BE2C (cell line): ENCODE results near the gene TRNP1.

Experiments used
- DNase-seq: peaks from one replicate; pipeline ENCODE4 v3.0.0-alpha.2; 2020
- H3K27me3 ChIP-seq: fragments of 250-450 bp; sonication (Bioruptor Pico); 2 replicates; pipeline ENCODE4 v1.5.1; 2020; ENCODE audit warnings: mild to moderate bottlenecking
- H3K36me3 ChIP-seq: fragments of 250-450 bp; sonication (Bioruptor Pico); 2 replicates; pipeline ENCODE4 v1.5.1; 2020; ENCODE audit warnings: mild to moderate bottlenecking
- H3K4me1 ChIP-seq: fragments of 250-450 bp; sonication (Bioruptor Pico); 2 replicates; pipeline ENCODE4 v1.5.1; 2020
- H3K4me3 ChIP-seq: 2 replicates; pipeline ENCODE4 v1.5.1; 2011; ENCODE audit warnings: low read depth, low read length
- H3K9me3 ChIP-seq: fragments of 250-450 bp; sonication (Bioruptor Pico); 2 replicates; pipeline ENCODE4 v1.5.1; 2020
- TF ChIP-seq, protein P1 (sequence below): IDR thresholded peaks from 2 replicates; pipeline ENCODE4 v1.5.1; 2012; ENCODE audit warnings: mild to moderate bottlenecking, low read depth, low read length

Gene TRNP1

DNA sequence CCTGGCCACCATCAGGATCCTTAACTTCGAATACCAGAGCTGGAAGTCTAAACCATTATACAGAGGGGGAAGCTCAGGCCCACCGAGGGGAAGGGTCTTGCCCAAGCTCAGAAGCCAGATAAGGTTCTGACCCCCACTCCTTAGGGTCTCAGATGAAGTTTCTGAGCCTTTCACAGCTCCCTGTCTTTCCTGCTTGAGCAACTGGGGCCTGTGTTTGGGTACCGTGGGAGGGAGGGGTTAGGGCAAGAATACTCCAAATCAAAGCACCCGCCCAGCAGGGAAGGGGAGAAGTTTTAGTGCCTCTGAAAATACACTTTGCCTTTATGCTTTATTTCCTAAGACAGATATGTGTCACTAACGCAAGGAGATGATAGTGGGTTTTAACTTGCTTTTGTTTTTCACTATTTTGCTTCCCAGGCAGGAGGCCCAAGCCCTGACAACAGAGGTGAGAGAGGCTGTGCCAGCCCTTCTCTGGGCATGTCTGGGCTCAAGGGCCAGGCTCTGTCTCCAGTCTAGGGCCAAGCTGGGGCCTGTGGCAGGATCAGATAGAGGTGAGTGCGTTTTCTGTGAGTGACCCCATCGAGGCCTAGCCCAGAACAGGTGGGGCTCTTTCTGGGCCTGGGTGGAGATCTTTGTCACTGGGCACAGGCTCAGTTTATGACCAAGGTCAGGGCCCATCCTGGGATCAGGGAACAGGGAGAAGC, 39.7 kb downstream of the TRNP1 start:
- no peaks in the 10 kb centered on the region for H3K9me3 ChIP-seq
- no peaks in the 10 kb centered on the region for H3K4me1 ChIP-seq
- TF ChIP-seq, protein P1, sequence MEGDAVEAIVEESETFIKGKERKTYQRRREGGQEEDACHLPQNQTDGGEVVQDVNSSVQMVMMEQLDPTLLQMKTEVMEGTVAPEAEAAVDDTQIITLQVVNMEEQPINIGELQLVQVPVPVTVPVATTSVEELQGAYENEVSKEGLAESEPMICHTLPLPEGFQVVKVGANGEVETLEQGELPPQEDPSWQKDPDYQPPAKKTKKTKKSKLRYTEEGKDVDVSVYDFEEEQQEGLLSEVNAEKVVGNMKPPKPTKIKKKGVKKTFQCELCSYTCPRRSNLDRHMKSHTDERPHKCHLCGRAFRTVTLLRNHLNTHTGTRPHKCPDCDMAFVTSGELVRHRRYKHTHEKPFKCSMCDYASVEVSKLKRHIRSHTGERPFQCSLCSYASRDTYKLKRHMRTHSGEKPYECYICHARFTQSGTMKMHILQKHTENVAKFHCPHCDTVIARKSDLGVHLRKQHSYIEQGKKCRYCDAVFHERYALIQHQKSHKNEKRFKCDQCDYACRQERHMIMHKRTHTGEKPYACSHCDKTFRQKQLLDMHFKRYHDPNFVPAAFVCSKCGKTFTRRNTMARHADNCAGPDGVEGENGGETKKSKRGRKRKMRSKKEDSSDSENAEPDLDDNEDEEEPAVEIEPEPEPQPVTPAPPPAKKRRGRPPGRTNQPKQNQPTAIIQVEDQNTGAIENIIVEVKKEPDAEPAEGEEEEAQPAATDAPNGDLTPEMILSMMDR = no peak
- no peak overlapping the region for H3K4me3 ChIP-seq
- no peak for DNase-seq
- no peaks in the 10 kb centered on the region for H3K27me3 ChIP-seq
- no peaks in the 10 kb centered on the region for H3K36me3 ChIP-seq

DNA sequence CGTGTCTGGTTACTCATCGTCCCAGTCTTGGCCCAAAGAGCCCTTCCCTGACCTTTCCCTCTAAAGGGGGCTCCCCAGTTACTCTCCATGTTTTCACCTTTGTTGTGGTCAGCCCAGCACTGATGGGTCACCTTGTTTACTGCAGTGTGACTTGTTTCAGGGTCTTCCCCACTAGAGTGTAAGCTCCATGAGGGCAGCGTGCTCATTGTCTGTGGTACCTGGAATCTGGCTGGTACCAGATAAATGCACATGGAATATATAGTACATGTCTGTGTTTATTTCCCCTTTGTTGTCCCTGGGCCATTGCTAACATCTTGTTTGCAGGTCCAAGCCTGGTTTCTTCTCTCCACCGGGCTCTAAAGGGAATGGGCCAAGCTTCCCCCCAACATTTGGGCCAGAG, 41.9 kb downstream of the TRNP1 start:
- no peaks in the 10 kb centered on the region for H3K4me1 ChIP-seq
- no peaks in the 10 kb centered on the region for H3K27me3 ChIP-seq
- no peaks in the 10 kb centered on the region for H3K9me3 ChIP-seq
- DNase-seq = no peak
- H3K4me3 ChIP-seq = no peak overlapping the region
- no peaks in the 10 kb centered on the region for H3K36me3 ChIP-seq
- TF ChIP-seq, protein P1 = no peak

DNA sequence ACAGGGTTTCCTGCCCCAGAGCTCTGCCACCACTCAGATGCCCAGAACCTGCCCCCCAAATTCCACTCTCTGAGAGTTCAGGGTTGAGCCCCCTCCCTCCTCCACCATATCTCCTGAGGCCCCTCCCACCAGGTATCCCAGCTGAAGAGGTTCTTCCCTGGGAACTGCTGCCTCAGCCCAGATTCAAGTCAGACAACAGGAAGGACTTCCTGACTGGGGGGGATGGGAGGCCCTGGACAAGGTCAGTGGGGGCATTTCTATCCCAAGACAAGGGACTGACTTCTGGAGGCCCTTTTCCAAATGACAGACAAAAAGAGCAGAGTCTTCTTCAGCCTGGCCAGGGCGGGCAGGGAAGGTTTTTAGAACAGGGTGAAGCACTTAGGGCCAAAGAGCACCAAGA, 43.2 kb downstream of the TRNP1 start:
- H3K9me3 ChIP-seq = no peaks in the 10 kb centered on the region
- H3K36me3 ChIP-seq = no peaks in the 10 kb centered on the region
- H3K4me1 ChIP-seq = no peaks in the 10 kb centered on the region
- DNase-seq = no peak
- H3K4me3 ChIP-seq = no peak overlapping the region
- H3K27me3 ChIP-seq = no peaks in the 10 kb centered on the region
- TF ChIP-seq, protein P1 = no peak

DNA sequence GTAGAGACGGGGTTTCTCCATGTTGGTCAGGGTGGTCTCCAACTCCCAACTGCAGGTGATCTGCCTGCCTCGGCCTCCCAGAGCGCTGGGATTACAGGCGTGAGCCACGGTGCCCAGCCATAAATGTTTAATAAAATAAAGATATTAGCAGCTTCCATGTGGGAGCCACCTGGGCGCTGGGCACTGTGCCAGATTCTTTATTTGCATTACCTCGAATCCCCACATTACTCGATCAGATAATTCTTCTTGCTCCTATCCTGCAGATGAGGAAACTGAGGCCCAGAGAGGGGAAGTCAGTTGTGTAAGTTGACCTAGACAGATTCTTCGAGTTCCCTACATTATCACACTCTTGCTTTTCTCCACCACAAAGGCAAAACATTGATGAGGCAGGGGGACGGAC, 44.0 kb downstream of the TRNP1 start:
- Histone ChIP-seq H3K27me3 (no peaks in the 10 kb centered on the region), H3K4me3 (no peak overlapping the region), H3K4me1 (no peaks in the 10 kb centered on the region), H3K9me3 (no peaks in the 10 kb centered on the region), H3K36me3 (no peaks in the 10 kb centered on the region)
- TF ChIP-seq, protein P1 = no peak
- peak; percentile 12 for DNase-seq

DNA sequence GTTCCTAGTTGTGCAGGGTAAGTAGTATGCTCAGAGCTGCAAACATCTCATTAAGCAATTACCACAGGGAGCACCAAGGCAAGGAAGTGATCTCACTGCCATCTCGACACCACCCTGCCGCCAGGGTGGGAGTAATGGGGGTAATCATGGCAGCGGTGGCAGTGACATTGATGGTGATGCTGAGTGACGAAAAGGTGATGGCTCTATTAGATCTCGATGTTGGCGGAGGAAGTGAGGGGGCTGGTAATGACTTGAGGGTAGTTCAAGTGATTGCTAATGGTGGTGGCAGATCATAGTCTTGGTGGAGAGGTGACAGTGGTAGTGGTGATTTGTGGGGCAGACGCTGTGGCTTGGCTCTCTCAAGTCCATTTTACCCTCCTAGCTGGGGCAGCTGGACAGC, 44.5 kb downstream of the TRNP1 start:
- TF ChIP-seq, protein P1 = no peak
- H3K36me3 ChIP-seq = no peaks in the 10 kb centered on the region
- no peaks in the 10 kb centered on the region for H3K4me1 ChIP-seq
- H3K4me3 ChIP-seq = no peak overlapping the region
- no peak for DNase-seq
- no peaks in the 10 kb centered on the region for H3K9me3 ChIP-seq
- H3K27me3 ChIP-seq = no peaks in the 10 kb centered on the region

DNA sequence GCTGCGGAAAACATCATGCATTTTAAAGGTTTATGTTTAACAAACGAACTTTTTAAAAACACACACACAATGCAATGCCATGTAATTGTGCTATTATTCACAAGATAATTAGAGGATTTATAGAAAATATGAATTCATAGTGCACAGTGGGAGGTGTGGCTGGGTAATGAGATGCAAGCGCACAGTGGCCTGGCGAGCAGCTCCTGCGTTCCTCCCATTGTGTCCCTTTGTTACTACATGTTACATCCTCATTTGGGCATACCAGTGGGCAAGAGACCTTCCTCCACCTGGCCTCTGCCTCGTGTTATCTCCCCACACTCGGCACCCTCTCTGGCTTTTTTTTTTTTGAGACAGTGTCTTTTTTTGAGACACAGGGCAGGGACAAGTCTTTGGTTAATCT, 49.2 kb downstream of the TRNP1 start:
- Histone ChIP-seq H3K9me3 (no peaks in the 10 kb centered on the region), H3K4me1 (no peaks in the 10 kb centered on the region), H3K36me3 (no peaks in the 10 kb centered on the region), H3K27me3 (no peaks in the 10 kb centered on the region), H3K4me3 (no peak overlapping the region)
- TF ChIP-seq, protein P1 = no peak
- DNase-seq = no peak
